Activated CD4-positive, CD25-positive, alpha-beta regulatory T cell treated with anti-CD3 and anti-CD28 coated beads, Interleukin-2, amount 50 U/mL, for 16 hours (primary cell): ENCODE measurements around the gene NOX4.
"Not testable (repeated sequence)": the region's sequence is repeated elsewhere in the genome, so short reads cannot be mapped to it uniquely, and the experiment has no call there.

ENCODE experiments used
- DNase-seq: peaks from one replicate; pipeline ENCODE4 v3.0.0-alpha.2; 2020; ENCODE audit warnings: low read depth, low spot score

Gene NOX4

GRCh38 chr11:89458716-89459115 is 32.5 kb downstream of the NOX4 start:
- DNase-seq = no peak

GRCh38 chr11:89457190-89457589 is 34.0 kb downstream of the NOX4 start:
- no peak for DNase-seq

GRCh38 chr11:89456681-89457080 is 34.5 kb downstream of the NOX4 start:
- no peak for DNase-seq

GRCh38 chr11:89452780-89453179 is 38.4 kb downstream of the NOX4 start:
- DNase-seq = no peak

GRCh38 chr11:89447845-89448244 is 43.3 kb downstream of the NOX4 start:
- no peak for DNase-seq

GRCh38 chr11:89443361-89444322 is 47.5 kb downstream of the NOX4 start:
- DNase-seq = no peak

GRCh38 chr11:89442801-89443200 is 48.4 kb downstream of the NOX4 start:
- DNase-seq = no peak

GRCh38 chr11:89441606-89442005 is 49.6 kb downstream of the NOX4 start:
- no peak for DNase-seq

- no peak for DNase-seq
Measured at GRCh38 chr11:89437317-89437716, 53.9 kb downstream of the NOX4 start.

- no peak for DNase-seq
Measured at GRCh38 chr11:89436071-89436470, 55.1 kb downstream of the NOX4 start.

- DNase-seq = no peak
Measured at GRCh38 chr11:89433278-89433677, 57.9 kb downstream of the NOX4 start.

GRCh38 chr11:89432182-89432581 is 59.0 kb downstream of the NOX4 start:
- not testable (repeated sequence) for DNase-seq

GRCh38 chr11:89426501-89426900 is 64.7 kb downstream of the NOX4 start:
- not testable (repeated sequence) for DNase-seq

GRCh38 chr11:89421718-89422117 is 69.5 kb downstream of the NOX4 start:
- no peak for DNase-seq

GRCh38 chr11:89420981-89421380 is 70.2 kb downstream of the NOX4 start:
- no peak for DNase-seq

- no peak for DNase-seq
Measured at GRCh38 chr11:89416961-89417360, 74.2 kb downstream of the NOX4 start.

- not testable (repeated sequence) for DNase-seq
Measured at GRCh38 chr11:89411112-89411511, 80.1 kb downstream of the NOX4 start.

- DNase-seq = not testable (repeated sequence)
Measured at GRCh38 chr11:89410666-89411065, 80.5 kb downstream of the NOX4 start.

- not testable (repeated sequence) for DNase-seq
Measured at GRCh38 chr11:89408441-89408840, 82.7 kb downstream of the NOX4 start.

- no peak for DNase-seq
Measured at GRCh38 chr11:89405629-89406028, 85.5 kb downstream of the NOX4 start.

GRCh38 chr11:89391654-89392053 is 99.5 kb downstream of the NOX4 start:
- DNase-seq = not testable (repeated sequence)

- DNase-seq = not testable (repeated sequence)
Measured at GRCh38 chr11:89387501-89387900, 103.7 kb downstream of the NOX4 start.

GRCh38 chr11:89382986-89383385 is 108.2 kb downstream of the NOX4 start:
- not testable (repeated sequence) for DNase-seq
